ENCODE data around the gene EN1. TPM values are rescaled to one million over a fixed set of nuclear protein-coding genes. Genes with fewer than 3 reads are reported as not detected.

The EN1 gene
- total RNA-seq, 6 donors from 2014 or later = 0.13 TPM; not detected in 5

DNA sequence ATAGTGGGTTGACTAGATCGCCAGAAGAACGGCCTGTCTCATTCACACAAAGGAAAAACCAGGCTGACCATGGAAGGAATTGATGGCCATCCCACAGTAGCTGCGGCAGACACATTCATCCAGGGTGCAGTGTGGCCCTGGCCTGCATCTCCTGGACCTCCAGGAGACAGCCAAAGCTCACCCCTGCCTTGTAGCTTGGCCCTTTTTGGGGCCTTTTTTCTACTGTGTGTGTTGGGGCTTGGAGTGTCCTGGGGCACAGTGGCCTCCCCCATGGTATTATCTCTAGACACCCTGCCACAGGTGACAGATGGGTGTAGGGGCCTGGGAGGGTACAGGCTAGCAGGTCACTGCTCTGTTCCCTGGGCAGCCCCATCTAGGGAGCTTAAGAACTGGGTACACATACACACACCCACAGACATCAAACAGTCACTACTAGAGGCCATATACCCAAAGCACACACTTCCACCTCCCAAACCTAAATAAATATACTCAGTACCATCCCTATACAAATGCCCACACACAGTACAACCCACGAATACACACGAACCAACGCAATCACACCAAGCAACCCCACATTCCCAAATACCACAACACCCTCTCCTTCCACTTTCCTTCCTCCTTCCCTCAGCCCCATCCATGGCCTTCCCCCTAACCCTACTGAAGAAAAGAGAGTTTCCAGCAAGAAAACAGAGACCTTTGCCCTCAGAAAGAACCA, 8.6 kb downstream of the EN1 start:
- H3K36me3 ChIP-seq = no peaks in the 10 kb centered on the region
- WGBS, 2 donors = 31 to 33% methylated on average over 4 to 6 of the region's 6 CpGs
- DNase-seq (no peak), ATAC-seq (ENCODE audit: low FRiP score in 2 of 2) (no peak)
- peaks cover 0 to 72% (median 44%) of the 10 kb centered on the region in 4 donors for H3K27me3 ChIP-seq
- H3K4me3 ChIP-seq = no peak overlapping the region
- H3K4me1 ChIP-seq = peaks cover 29 to 45% (median 32%) of the 10 kb centered on the region in 4 donors
- TF ChIP-seq, protein P1, sequence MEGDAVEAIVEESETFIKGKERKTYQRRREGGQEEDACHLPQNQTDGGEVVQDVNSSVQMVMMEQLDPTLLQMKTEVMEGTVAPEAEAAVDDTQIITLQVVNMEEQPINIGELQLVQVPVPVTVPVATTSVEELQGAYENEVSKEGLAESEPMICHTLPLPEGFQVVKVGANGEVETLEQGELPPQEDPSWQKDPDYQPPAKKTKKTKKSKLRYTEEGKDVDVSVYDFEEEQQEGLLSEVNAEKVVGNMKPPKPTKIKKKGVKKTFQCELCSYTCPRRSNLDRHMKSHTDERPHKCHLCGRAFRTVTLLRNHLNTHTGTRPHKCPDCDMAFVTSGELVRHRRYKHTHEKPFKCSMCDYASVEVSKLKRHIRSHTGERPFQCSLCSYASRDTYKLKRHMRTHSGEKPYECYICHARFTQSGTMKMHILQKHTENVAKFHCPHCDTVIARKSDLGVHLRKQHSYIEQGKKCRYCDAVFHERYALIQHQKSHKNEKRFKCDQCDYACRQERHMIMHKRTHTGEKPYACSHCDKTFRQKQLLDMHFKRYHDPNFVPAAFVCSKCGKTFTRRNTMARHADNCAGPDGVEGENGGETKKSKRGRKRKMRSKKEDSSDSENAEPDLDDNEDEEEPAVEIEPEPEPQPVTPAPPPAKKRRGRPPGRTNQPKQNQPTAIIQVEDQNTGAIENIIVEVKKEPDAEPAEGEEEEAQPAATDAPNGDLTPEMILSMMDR (IDR thresholded peaks at IDR 0.05) = no peak
- no peak for TF ChIP-seq POLR2AphosphoS5 (IDR thresholded peaks at IDR 0.05)
- no peak for TF ChIP-seq POLR2A (IDR thresholded peaks at IDR 0.05)
- H3K9me3 ChIP-seq = no peaks in the 10 kb centered on the region
- no peak overlapping the region for H3K27ac ChIP-seq

DNA sequence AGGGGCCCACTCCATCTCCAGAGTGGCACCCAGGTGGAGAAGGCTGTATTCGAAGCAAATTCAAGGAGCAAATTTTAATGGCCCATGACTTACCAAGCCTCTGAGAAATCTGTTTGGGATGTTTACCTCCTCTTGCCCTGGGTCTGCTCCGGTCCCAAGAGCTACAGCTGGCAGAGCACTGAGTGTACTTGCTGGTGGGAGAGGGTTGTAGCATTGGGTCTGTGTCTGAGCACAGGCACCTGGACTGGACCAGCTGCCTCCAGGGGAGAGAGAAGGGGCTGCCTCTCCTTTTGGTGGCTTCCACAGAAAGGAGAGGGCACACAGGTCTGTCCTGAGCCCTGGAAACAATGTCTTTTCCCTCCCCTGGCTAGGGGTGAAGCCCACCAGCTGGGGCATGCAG, 9.8 kb downstream of the EN1 start:
- 20 to 40% methylated on average over 1 to 2 of the region's 2 CpGs for WGBS, 2 donors
- no peaks in the 10 kb centered on the region for H3K36me3 ChIP-seq
- TF ChIP-seq, protein P1 (IDR thresholded peaks at IDR 0.05) = no peak
- TF ChIP-seq EP300 (IDR thresholded peaks at IDR 0.05) (no peak), POLR2AphosphoS5 (IDR thresholded peaks at IDR 0.05) (no peak), POLR2A (IDR thresholded peaks at IDR 0.05) (no peak)
- H3K9me3 ChIP-seq = no peaks in the 10 kb centered on the region
- peaks cover 23 to 38% (median 26%) of the 10 kb centered on the region in 4 donors for H3K4me1 ChIP-seq
- no peak overlapping the region for H3K4me3 ChIP-seq
- H3K27me3 ChIP-seq = peaks cover 0 to 72% (median 40%) of the 10 kb centered on the region in 4 donors
- no peak for DNase-seq
- no peak for ATAC-seq (ENCODE audit: low FRiP score in 2 of 2)
- no peak overlapping the region for H3K27ac ChIP-seq

DNA sequence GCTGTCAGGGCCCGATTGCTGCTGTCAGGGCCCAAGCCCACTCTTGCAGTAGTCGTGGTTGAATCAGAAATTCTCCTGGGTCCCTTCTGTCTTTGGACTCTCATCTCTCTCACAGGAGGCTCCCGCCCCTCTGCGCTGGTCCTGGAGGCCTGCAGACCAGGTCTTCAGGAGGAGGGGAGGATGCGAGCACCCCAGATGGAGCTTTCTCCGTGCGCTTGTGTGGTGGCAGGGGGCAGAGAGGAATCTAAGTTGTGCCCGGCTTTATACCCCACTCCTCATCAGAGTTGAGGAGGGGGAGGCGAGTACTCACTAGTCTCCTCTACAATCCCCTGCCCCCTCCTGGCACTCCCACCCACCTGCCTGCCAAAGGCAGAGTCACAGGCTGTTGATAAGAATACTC, 10.4 kb downstream of the EN1 start:
- peaks cover 0 to 73% (median 39%) of the 10 kb centered on the region in 4 donors for H3K27me3 ChIP-seq
- TF ChIP-seq, protein P1 (IDR thresholded peaks at IDR 0.05) = no peak
- TF ChIP-seq POLR2AphosphoS5 (IDR thresholded peaks at IDR 0.05) (no peak), POLR2A (IDR thresholded peaks at IDR 0.05) (no peak), EP300 (IDR thresholded peaks at IDR 0.05) (no peak)
- no peak overlapping the region for H3K4me3 ChIP-seq
- peaks cover 20 to 32% (median 21%) of the 10 kb centered on the region in 4 donors for H3K4me1 ChIP-seq
- ATAC-seq (ENCODE audit: low FRiP score in 2 of 2) = no peak
- H3K9me3 ChIP-seq = no peaks in the 10 kb centered on the region
- DNase-seq = no peak
- 6 to 13% methylated on average over 4 to 7 of the region's 9 CpGs for WGBS, 2 donors
- H3K36me3 ChIP-seq = no peaks in the 10 kb centered on the region
- H3K27ac ChIP-seq = no peak overlapping the region

DNA sequence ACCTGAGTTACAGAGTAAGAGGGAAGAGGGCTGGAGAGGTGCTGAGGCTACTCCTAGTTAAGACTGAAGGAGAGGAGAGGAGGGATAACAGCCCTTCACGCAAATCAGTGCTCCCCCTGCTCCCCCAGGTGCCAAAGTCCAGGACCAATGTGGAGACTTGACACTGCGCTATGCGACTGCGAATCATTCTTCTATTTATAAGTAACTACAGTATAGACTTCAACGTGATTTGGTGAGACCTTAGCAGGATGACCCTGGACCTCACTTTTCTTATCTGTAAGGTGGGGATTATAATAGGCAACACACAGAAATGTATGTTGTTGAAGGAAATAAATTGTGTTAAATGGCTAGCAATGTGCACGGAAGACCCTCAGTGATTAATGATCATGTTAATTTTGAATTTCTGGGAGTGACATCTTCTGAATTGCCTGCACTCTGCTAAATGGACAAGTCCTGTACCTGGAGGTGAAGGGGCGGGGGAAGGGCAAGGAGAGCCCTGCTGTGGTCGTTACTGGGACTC, 11.0 kb downstream of the EN1 start:
- WGBS, 2 donors = 5 to 9% methylated on average over 8 of the region's 8 CpGs
- Histone ChIP-seq H3K36me3 (no peaks in the 10 kb centered on the region), H3K4me3 (peak overlapping the region in 1 of 4 donors; percentile 43), H3K4me1 (peaks cover 15 to 26% (median 17%) of the 10 kb centered on the region in 4 donors), H3K27me3 (peaks cover 0 to 68% (median 36%) of the 10 kb centered on the region in 4 donors), H3K27ac (no peak overlapping the region), H3K9me3 (no peaks in the 10 kb centered on the region)
- TF ChIP-seq POLR2A (IDR thresholded peaks at IDR 0.05) = no peak
- TF ChIP-seq POLR2AphosphoS5 (IDR thresholded peaks at IDR 0.05) = no peak
- no peak for TF ChIP-seq EP300 (IDR thresholded peaks at IDR 0.05)
- ATAC-seq (ENCODE audit: low FRiP score in 2 of 2) (no peak), DNase-seq (no peak)

DNA sequence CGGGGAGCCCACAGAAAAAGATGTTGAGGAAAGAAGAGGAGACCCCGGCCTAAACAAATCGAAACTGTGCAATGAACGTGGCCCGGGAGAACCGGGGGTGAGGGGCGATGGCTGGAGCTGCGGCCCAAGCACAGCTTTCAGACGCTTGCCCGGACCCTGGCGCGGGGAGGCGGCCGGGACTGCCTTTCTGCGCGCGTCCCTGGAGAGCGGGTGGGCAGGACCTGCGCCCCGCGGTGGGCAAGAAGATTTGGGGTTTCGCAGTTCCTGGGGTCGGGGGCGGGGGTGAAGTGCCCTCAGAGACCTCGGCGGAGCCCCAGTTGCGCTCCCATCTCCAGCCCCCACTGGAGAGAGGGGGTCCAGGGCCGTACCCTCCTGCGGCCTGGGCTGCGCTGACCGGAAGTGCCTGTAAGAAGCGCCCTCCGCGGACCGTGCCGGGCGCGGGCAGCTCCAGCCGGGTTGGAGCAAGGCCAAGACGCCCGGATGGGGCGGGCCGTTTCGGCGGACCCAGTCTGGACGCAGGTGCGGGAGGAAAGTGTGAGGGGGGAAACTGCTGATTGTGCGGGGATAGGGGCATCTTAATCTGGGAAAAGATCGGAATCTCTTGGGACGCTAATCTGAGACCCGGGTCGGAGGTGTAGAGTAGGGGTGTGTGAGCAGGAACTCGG, 11.6 kb downstream of the EN1 start:
- H3K36me3 ChIP-seq = no peaks in the 10 kb centered on the region
- TF ChIP-seq EP300 (IDR thresholded peaks at IDR 0.05) (no peak), POLR2A (IDR thresholded peaks at IDR 0.05) (no peak), POLR2AphosphoS5 (IDR thresholded peaks at IDR 0.05) (no peak)
- TF ChIP-seq, protein P1 (IDR thresholded peaks at IDR 0.05) = no peak
- H3K9me3 ChIP-seq = no peaks in the 10 kb centered on the region
- DNase-seq = peak in 1 of 2 donors; percentile 85
- H3K4me3 ChIP-seq = peak overlapping the region in 3 of 4 donors; percentile 31 to 50 (median 43)
- no peak overlapping the region for H3K27ac ChIP-seq
- peaks cover 15 to 26% (median 17%) of the 10 kb centered on the region in 4 donors for H3K4me1 ChIP-seq
- WGBS, 2 donors = 1 to 4% methylated on average over 27 to 52 of the region's 53 CpGs
- ATAC-seq (ENCODE audit: low FRiP score in 2 of 2) = peak in 1 of 2 donors; percentile 65
- peaks cover 0 to 64% (median 34%) of the 10 kb centered on the region in 4 donors for H3K27me3 ChIP-seq

All from upper lobe of left lung (tissue), 6 donors.